ENCODE results near the gene SNRPN.

- TF ChIP-seq CTCF (IDR thresholded peaks at IDR 0.05 in 2 of 3, conservative IDR thresholded peaks at IDR 0.05 in 1 of 3; ENCODE audit: borderline replicate concordance in 1 of 3, insufficient read depth in 1 of 3, low read depth in 2 of 3, low read length in 2 of 3) (no peak), EZH2 (IDR thresholded peaks at IDR 0.05) (no peak), ATF3 (IDR thresholded peaks at IDR 0.05) (no peak), SIN3A (IDR thresholded peaks at IDR 0.05; ENCODE audit: low read depth) (no peak), POLR2A (IDR thresholded peaks at IDR 0.05; ENCODE audit: borderline replicate concordance, extremely low read depth, insufficient read depth, insufficient read length) (no peak), EZH2phosphoT487 (IDR thresholded peaks at IDR 0.05; ENCODE audit: borderline replicate concordance) (no peak), MAX (IDR thresholded peaks at IDR 0.05) (no peak)
Observed at GRCh38 chr15:24943361-24943760, 11.4 kb upstream of the SNRPN start.
